Parathyroid adenoma (tissue), 2 donors: ENCODE data around the gene OSBPL2.

ENCODE experiments used
- H2AFZ ChIP-seq: fragments of 300-600 bp; sonication (generic); one replicate; pipeline ENCODE4 v1.7.0; 2017; ENCODE audit warnings: antibody characterized with exemption, mild to moderate bottlenecking
- H3K27ac ChIP-seq: fragments of 300-600 bp; sonication (generic); one replicate; pipeline ENCODE4 v1.7.0; 2017
- H3K27me3 ChIP-seq: fragments of 300-600 bp; sonication (generic); one replicate; pipeline ENCODE4 v1.7.0; 2017; ENCODE audit warnings: low read length; ENCODE audit not compliant: control insufficient read depth, insufficient read depth
- H3K36me3 ChIP-seq: fragments of 300-600 bp; sonication (generic); one replicate; pipeline ENCODE4 v1.7.0; 2017; ENCODE audit warnings: low read length; ENCODE audit not compliant: control insufficient read depth, insufficient read depth
- H3K4me1 ChIP-seq: fragments of 300-600 bp; sonication (generic); one replicate; pipeline ENCODE4 v1.7.0; 2017; ENCODE audit warnings: control low read depth
- H3K4me2 ChIP-seq: fragments of 300-600 bp; sonication (generic); one replicate; pipeline ENCODE4 v1.7.0; 2017; ENCODE audit warnings: low read length
- H3K4me3 ChIP-seq: fragments of 300-600 bp; sonication (generic); one replicate; pipeline ENCODE4 v1.7.0; 2017; ENCODE audit warnings: low read depth, low read length
- H3K79me2 ChIP-seq: fragments of 300-600 bp; sonication (generic); one replicate; pipeline ENCODE4 v1.7.0; 2017; ENCODE audit warnings: control low read depth
- H3K9ac ChIP-seq: fragments of 300-600 bp; sonication (generic); one replicate; pipeline ENCODE4 v1.7.0; 2017; ENCODE audit warnings: mild to moderate bottlenecking
- H3K9me3 ChIP-seq: fragments of 300-600 bp; sonication (generic); one replicate; pipeline ENCODE4 v1.7.0; 2017; ENCODE audit warnings: low read length; ENCODE audit not compliant: control insufficient read depth
- CTCF ChIP-seq: fragments of 300-600 bp; sonication (generic); IDR thresholded peaks from one replicate; pipeline ENCODE4 v1.7.0; 2017; ENCODE audit warnings: antibody characterized with exemption, mild to moderate bottlenecking
- donor health status: primary hyperparathyroidism.

Gene OSBPL2

GRCh38 chr20:62316331-62317166, 78.2 kb downstream of the OSBPL2 start:
- Histone ChIP-seq H2AFZ (no peak overlapping the region), H3K4me3 (no peak overlapping the region), H3K9ac (no peak overlapping the region), H3K36me3 (no peaks in the 10 kb centered on the region), H3K4me2 (no peak overlapping the region), H3K4me1 (no peaks in the 10 kb centered on the region), H3K27me3 (no peaks in the 10 kb centered on the region), H3K27ac (no peak overlapping the region), H3K79me2 (no peaks in the 10 kb centered on the region), H3K9me3 (no peaks in the 10 kb centered on the region)
- no peak for TF ChIP-seq CTCF

DNA sequence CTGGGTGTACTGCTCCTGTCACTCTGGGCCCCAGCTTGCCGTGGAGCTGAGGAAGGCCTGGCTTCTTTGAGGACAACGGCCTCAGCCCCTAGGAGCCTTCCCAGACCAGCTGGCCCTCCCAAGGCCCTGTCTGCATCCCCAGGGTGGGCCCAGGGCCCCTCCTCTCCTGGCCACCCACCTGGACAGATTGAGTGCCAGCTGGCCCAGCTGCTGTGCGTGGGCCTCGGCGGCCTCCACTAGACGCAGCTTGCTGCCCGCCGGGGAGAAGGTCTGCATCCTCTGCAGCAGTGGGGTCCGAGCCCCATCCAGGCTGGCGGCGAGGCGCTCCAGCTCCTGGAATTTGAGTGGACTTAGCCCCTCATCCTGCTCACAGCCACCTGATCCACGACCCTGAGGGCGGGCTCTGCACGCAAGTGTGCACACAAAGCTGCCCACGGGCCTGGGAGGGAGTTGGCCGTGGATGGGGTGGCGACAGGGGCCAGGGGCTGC, 78.9 kb downstream of the OSBPL2 start:
- Histone ChIP-seq H2AFZ (no peak overlapping the region), H3K4me2 (no peak overlapping the region), H3K36me3 (no peaks in the 10 kb centered on the region), H3K27ac (no peak overlapping the region), H3K9ac (no peak overlapping the region), H3K27me3 (no peaks in the 10 kb centered on the region), H3K4me1 (no peaks in the 10 kb centered on the region), H3K9me3 (no peaks in the 10 kb centered on the region), H3K4me3 (no peak overlapping the region), H3K79me2 (no peaks in the 10 kb centered on the region)
- TF ChIP-seq CTCF, result no peak

DNA sequence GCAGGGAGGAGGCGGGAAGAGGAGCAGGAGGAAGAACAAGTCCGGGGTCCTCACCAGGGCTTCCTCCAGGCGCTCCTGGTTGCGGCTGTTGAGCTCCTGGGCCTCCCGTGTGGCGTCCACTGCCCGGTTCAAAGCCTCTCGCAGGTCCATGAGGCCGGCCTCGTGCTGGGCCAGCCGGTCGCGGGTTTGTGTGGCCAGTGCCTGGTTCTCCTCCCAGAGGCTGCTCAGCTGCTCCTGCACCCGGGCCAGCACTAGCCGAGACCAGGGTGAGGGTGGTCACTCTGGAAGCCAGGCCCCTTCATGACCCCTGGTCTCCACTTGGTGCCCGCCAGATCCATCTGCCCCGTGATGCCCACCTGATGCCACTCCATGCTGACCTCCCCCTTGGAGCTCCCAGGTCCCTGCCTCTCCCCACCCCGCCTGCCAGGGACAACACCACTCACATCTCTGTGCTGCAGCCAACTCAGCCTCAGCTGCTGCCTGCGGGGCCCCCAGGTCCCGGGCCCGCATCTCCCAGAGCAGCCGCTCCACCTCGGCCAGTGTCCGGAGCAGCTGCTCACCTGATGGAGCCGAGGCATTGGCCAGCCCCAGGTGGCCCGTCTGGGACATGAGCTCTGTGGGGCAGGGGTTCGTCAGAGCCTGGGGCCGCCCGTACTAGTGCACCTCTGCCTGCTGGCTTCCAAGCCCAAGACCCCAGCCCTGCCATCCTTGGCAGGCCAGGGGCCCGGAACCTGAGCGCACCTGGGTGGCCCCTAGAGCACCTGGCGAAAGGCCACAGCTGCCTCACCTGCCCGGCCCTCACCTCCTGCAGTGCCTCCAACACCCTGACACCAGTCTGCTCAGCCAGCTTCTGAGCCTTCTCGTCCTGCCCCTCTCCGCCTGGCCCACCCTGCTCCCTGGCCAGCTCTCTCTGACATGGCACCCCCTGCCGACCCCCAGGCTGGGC, 80.4 kb downstream of the OSBPL2 start:
- Histone ChIP-seq H3K27me3 (no peaks in the 10 kb centered on the region), H3K9me3 (no peaks in the 10 kb centered on the region), H3K4me3 (no peak overlapping the region), H3K4me2 (no peak overlapping the region), H3K79me2 (no peaks in the 10 kb centered on the region), H2AFZ (no peak overlapping the region), H3K36me3 (no peaks in the 10 kb centered on the region), H3K9ac (no peak overlapping the region), H3K27ac (no peak overlapping the region), H3K4me1 (no peaks in the 10 kb centered on the region)
- TF ChIP-seq CTCF, result no peak

DNA sequence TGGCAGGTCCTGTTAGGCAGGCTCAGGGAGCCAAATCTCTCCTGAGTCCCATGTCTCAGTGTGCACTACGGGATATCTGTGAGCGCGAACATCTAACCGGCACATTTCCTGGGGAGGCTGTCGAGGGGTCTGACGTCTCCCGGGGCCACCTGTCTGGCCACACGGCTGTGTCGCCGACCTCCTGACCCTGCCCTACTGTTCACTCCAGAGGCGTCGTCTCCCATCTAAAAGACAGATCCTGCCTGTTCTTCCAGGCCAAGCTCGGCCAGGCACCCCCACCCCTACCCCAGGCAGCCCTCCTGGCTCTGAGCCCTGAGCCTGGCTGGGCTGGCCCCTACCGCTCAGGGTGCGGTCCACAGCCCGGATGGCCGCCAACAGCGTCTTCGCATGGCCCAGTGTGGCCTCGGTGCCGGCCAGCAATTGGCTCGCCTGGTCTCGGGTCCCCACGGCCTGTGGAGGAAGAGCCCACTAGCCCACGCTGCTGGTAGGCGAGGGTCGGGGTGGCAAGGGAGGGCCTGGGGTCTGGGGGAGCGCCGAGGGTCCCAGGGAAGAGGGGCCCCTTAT, 81.1 kb downstream of the OSBPL2 start:
- Histone ChIP-seq H3K79me2 (no peaks in the 10 kb centered on the region), H3K9ac (no peak overlapping the region), H3K4me2 (no peak overlapping the region), H3K36me3 (no peaks in the 10 kb centered on the region), H2AFZ (no peak overlapping the region), H3K4me1 (no peaks in the 10 kb centered on the region), H3K27me3 (no peaks in the 10 kb centered on the region), H3K27ac (no peak overlapping the region), H3K4me3 (no peak overlapping the region), H3K9me3 (no peaks in the 10 kb centered on the region)
- no peak for TF ChIP-seq CTCF
